ENCODE results near the gene CHPT1.

DNA sequence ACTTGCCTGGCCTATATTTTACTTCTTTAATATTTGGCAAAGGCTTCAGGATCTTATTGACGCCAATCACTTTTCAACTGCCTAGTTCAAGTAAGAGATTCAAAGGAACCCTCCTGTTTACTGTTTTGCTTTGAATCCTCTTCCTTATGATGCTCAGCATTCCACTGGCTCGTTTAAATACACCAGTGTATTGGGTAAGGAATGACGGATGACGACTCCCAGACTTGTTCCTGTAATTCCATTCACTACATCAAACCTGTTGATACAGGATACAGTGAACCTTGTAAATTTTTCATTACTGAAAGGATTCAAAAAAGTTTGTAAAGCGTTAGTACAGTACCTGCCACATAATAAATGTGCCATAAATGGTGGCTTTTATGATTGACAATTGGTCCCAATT is 43.5 kb downstream of the CHPT1 start:
- TF ChIP-seq PHF5A (CRISPR knock-in tag; IDR thresholded peaks at IDR 0.05; ENCODE audit: low read depth, unreplicated experiment) (no peak), JUN (CRISPR knock-in tag; IDR thresholded peaks at IDR 0.05) (no peak), ZNF326 (CRISPR knock-in tag; IDR thresholded peaks at IDR 0.05; ENCODE audit: borderline replicate concordance) (no peak), ZNF703 (CRISPR knock-in tag; IDR thresholded peaks at IDR 0.05; ENCODE audit: borderline replicate concordance) (no peak)
- TF ChIP-seq, protein P1, sequence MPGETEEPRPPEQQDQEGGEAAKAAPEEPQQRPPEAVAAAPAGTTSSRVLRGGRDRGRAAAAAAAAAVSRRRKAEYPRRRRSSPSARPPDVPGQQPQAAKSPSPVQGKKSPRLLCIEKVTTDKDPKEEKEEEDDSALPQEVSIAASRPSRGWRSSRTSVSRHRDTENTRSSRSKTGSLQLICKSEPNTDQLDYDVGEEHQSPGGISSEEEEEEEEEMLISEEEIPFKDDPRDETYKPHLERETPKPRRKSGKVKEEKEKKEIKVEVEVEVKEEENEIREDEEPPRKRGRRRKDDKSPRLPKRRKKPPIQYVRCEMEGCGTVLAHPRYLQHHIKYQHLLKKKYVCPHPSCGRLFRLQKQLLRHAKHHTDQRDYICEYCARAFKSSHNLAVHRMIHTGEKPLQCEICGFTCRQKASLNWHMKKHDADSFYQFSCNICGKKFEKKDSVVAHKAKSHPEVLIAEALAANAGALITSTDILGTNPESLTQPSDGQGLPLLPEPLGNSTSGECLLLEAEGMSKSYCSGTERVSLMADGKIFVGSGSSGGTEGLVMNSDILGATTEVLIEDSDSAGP (CRISPR knock-in tag; IDR thresholded peaks at IDR 0.05; ENCODE audit: borderline replicate concordance), result no peak
